Aorta (tissue), 5 donors: ENCODE data around the gene INO80B. TPM values are rescaled to one million over a fixed set of nuclear protein-coding genes. Genes with fewer than 3 reads are reported as not detected.
"Not testable (repeated sequence)": the region's sequence is repeated elsewhere in the genome, so short reads cannot be mapped to it uniquely, and the experiment has no call there.

Experiments used
- ATAC-seq: fragments of 200-7000 bp; cut with Tn5 transposase; one replicate; pipeline ENCODE4 v1.9.1; 2022; ENCODE audit warnings: moderate library complexity; ENCODE audit not compliant: low FRiP score
- DNase-seq, 2 donors: peaks; one replicate each; pipeline ENCODE4 v3.0.0-alpha.2; 2020
- H3K27ac ChIP-seq, 2 donors: one replicate each; pipeline ENCODE4 v1.5.1; 2013; ENCODE audit warnings: low read length in 2 of 2, mild to moderate bottlenecking in 2 of 2, moderate library complexity in 2 of 2, control low read depth in 1 of 2, inconsistent platforms in 1 of 2, low read depth in 1 of 2
- H3K27me3 ChIP-seq, 2 donors: one replicate each; pipeline ENCODE4 v1.6.1; 2013; ENCODE audit warnings: control low read depth in 1 of 2, low read length in 1 of 2, mild to moderate bottlenecking in 1 of 2, moderate library complexity in 1 of 2; ENCODE audit not compliant: insufficient read depth in 2 of 2, control insufficient read depth in 1 of 2
- H3K36me3 ChIP-seq, 2 donors: one replicate each; pipeline ENCODE4 v1.6.1; 2013; ENCODE audit warnings: control low read depth in 1 of 2, low read length in 1 of 2, mild to moderate bottlenecking in 1 of 2; ENCODE audit not compliant: insufficient read depth in 2 of 2, control insufficient read depth in 1 of 2
- H3K4me1 ChIP-seq, 2 donors: one replicate each; pipeline ENCODE4 v1.6.1; 2013; ENCODE audit warnings: low read length in 2 of 2, control low read depth in 1 of 2, mild to moderate bottlenecking in 1 of 2, moderate library complexity in 1 of 2; ENCODE audit not compliant: insufficient read depth in 2 of 2, control insufficient read depth in 1 of 2
- H3K4me3 ChIP-seq, 2 donors: one replicate each; pipeline ENCODE4 v1.5.1; 2013; ENCODE audit warnings: low read length in 2 of 2, control low read depth in 1 of 2, mild to moderate bottlenecking in 1 of 2
- H3K9me3 ChIP-seq: one replicate; pipeline ENCODE4 v1.6.1; 2013; ENCODE audit warnings: mild to moderate bottlenecking, low read length; ENCODE audit not compliant: control insufficient read depth
- WGBS, 2 donors: extraction: QIAGEN DNeasy Blood & Tissue Kit; methylation state at CpG; one replicate each; pipeline ENCODE4 v1.1.7; 2013; 5-methylcytosine and 5-hydroxymethylcytosine counted together
- intact Hi-C, 2 donors: fragments of 100-400 bp; cut with DNase I; formaldehyde crosslinking; loops; one replicate each; pipeline versions ENCODE4 v1.14.2 to v1.15.0; 2022
- polyA plus RNA-seq, 2 donors: library from polyadenylated mRNA; stranded (reverse); fragments of 200-250 nt; gene quantifications; one replicate each; pipeline ENCODE4 v1.2.3, GENCODE V29; 2013
- total RNA-seq, 2 donors: library from RNA; stranded (reverse); fragmentation: NEBNext Ultra II Directional; extraction: Animal tissue kit (Norgen Biotek cat#: 25700); gene quantifications; one replicate each; pipeline ENCODE4 v1.2.1, GENCODE V29; 2021
- donor health status: healthy with polysubstance abuse.
- donor health status: Bipolar disorder and iron deficiency.
- donor health status: DM: no; HTN: no; CAD: no.
- donor health status: DM: no; HTN: no; CAD: no.
- donor health status: DM: yes; HTN: yes; CAD: no.

Gene INO80B
- total and polyA plus RNA-seq, 4 donors = 18.2 to 60.9 (median 33.8) TPM

DNA sequence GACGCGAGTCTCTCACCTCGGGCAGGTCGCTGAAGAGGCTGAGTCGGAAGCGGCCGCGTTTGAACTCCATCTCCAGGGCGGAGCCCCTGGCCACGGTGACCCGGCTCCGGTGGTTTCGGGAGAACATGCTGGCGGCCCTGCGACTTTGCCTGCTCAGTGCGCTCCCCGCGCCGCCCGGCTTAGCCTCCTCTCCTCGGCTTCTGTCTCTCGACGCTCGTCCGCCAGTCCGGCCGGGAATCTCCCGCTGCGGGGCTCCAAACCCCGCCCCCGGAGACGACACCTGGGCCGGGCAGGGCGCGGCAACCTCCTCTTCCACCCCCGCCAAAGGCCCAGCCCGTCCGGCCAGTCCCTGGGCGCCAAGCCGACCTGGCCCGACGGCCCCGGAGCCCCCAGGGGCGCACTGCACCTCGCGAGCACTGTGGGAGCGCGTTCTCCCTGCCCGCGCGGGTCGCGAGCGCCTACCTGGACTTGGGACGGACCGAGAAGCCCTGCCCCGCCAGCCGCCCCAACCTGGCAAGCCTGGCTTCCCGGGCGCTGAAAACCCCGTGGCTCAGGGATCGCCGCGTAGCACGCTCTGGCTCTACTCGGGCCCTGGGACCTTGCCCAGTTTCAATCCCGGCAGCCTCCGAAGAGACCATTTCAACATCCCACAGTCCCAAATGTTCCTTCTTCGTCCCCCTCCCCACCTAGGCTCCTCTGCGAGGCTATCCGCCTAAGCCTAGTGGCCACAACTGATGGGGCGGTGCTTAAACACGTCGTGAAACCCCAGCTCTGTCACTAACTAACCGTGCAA lies 13.0 kb upstream of the INO80B start, which contains the start of gene RTKN:
RTKN (minus strand) TSS at position 248 of the 793 bp plus-strand sequence; CDS start at position 127, 121 bp downstream.
- Histone ChIP-seq H3K4me1 (no peaks in the 10 kb centered on the region), H3K9me3 (no peaks in the 10 kb centered on the region), H3K27me3 (no peaks in the 10 kb centered on the region), H3K36me3 (no peaks in the 10 kb centered on the region), H3K27ac (peak within 1 kb of the TSS in 1 of 2 donors; percentile 41), H3K4me3 (peak within 1 kb of the TSS in 1 of 2 donors; percentile 41)
- WGBS, 2 donors = 9 to 12% methylated on average over 61 to 75 of the region's 75 CpGs
- DNase-seq = peak; percentile 62 to 81
- intact Hi-C loops = no loop called here
- ATAC-seq = peak; percentile 12

DNA sequence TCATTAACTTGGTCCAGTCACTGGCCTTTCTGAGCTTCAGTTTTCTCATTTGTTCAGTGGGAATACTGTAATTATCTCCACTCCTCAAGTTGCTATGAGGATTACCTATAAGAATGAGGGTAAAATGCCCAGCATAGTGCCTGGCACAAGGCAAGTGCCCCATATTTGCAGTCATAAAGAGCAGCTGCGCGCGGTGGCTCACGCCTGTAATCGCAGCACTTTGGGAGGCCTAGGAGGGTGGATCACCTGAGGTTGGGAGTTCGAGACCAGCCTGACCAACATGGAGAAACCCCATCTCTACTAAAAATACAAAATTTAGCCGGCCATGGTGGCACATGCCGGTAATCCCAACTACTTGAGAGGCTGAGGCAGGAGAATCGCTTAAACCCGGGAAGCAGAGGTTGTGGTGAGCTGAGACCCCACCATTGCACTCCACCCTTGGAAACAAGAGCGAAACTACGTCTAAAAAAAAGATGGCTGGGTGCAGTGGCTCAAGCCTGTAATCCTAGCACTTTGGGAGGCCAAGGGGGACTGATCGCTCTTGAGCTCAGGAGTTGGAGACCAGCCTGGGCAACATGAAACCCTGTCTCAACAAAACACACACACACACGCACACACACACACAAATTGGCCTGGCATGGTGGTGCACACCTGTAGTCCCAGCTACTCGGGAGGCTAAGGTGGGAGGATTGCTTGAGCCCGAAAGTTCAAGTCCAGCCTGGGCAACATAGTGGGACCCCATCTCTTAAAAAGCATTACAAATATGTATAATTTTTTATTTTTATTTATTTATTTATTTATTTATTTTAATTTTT lies 12.2 kb upstream of the INO80B start:
- H3K27me3 ChIP-seq, H3K4me1 ChIP-seq, H3K36me3 ChIP-seq, ATAC-seq, H3K4me3 ChIP-seq, intact Hi-C loops, H3K27ac ChIP-seq, H3K9me3 ChIP-seq: not testable (repeated sequence)
- WGBS, 2 donors = 93 to 97% methylated on average over 16 of the region's 16 CpGs
- DNase-seq = peak in 1 of 2 donors; percentile 62

DNA sequence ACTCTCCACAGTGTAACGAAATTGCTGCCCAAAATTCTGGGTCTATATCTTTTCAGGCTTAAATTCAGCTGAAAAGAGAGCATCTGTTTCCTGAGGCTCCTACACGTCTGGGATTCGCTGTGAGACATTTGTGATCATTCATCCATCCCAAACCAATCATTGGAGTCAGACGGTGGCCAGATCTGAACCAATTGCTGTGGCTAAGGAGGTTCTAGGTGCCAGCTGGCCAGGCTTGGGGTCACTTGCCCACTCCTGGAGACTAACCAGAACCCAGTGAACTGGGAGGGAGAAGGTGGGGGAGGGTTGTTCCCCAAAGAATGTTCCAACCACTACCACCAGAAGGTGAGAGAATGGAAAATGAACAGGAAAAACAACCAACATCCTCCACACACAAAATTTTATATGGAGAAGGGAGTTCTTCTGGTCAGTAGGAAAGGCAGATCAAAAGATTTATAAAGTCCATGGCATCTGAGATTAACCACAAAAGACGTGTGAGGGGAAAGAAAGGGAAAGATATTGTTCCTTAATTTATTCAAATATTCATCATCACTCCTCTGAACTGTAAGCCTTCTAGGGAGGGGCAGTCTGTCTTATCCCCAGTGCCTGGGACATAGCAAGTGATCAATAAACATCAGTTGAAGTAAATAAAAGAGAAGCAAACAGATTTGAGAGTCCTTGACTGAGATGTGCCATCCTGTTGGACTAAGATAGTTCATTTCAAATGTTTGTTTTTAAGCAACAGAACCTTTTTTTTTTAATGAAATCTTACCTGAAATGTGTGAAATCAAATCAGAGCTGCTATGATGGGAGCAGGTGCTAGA lies 10.2 kb upstream of the INO80B start:
- Histone ChIP-seq H3K4me1 (no peaks in the 10 kb centered on the region), H3K4me3 (no peak overlapping the region), H3K9me3 (no peaks in the 10 kb centered on the region), H3K27me3 (no peaks in the 10 kb centered on the region), H3K36me3 (no peaks in the 10 kb centered on the region), H3K27ac (no peak overlapping the region)
- 17 to 26% methylated on average over 5 of the region's 5 CpGs for WGBS, 2 donors
- ATAC-seq = no peak
- DNase-seq = peak in 1 of 2 donors; percentile 13
- intact Hi-C loops = no loop called here

DNA sequence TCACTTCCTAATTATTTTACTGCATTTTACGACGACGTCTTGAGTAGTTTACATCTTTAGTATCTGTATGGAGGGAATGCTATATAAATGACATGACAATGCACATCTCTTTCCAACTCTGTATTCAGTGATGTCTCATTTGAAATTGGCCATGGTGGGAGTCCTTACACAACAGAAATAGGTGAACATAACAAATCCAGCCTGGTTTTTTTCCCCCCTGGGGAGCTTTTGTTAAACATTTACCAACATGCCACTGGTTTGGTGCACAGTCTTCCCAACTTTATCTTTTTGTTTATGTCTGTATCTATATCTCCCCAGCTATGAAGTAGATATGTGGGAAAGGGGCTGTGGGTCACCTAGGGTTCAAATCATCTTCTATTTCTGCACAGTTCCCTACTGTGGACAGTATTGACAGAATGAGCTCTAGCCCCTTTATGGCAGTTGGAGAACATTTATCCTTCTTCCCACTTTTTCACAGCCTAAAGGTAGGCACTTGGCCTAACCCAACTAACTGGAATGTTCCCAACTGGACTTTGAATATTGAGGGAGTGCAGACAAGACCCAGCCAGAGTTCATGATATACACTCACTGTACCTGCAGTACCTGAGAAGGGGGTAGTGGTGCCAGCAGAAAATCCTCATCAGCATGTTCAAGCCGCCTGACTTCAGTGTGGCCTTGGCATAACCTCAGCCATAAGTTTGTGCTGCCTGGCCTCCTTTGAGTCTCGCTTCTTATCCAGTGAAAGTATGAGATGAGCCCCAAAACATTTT lies 7.5 kb upstream of the INO80B start:
- peak in 1 of 2 donors; percentile 9 for DNase-seq
- intact Hi-C loops = no loop called here
- H3K27ac ChIP-seq = no peak overlapping the region
- no peak for ATAC-seq
- no peaks in the 10 kb centered on the region for H3K4me1 ChIP-seq
- no peaks in the 10 kb centered on the region for H3K27me3 ChIP-seq
- H3K9me3 ChIP-seq = no peaks in the 10 kb centered on the region
- no peaks in the 10 kb centered on the region for H3K36me3 ChIP-seq
- H3K4me3 ChIP-seq = no peak overlapping the region
- 88 to 92% methylated on average over 5 of the region's 5 CpGs for WGBS, 2 donors

DNA sequence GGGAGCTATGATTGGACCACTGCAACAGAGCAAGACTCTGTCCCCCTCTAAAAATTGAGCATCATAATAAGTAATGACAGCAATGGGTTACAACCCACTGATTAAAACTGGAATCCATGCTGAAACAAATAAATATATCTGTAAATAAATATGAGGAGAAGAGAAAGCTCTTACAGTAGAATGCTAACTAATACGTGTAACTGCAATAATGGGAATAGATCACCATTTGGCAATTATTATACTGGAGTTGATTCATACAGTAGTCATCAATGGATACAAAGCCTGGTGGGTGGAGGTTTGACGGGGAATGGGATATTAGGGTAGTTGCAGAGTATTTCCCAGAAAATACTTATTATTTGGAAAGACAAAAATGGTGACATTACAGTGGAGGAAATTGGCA lies 6.1 kb upstream of the INO80B start:
- no peaks in the 10 kb centered on the region for H3K36me3 ChIP-seq
- H3K27me3 ChIP-seq = no peaks in the 10 kb centered on the region
- no peak overlapping the region for H3K27ac ChIP-seq
- H3K9me3 ChIP-seq = no peaks in the 10 kb centered on the region
- ATAC-seq (no peak), DNase-seq (no peak)
- WGBS, 2 donors = 82 to 84% methylated on average over 2 of the region's 2 CpGs
- intact Hi-C loops = no loop called here
- H3K4me3 ChIP-seq = no peak overlapping the region
- no peaks in the 10 kb centered on the region for H3K4me1 ChIP-seq

DNA sequence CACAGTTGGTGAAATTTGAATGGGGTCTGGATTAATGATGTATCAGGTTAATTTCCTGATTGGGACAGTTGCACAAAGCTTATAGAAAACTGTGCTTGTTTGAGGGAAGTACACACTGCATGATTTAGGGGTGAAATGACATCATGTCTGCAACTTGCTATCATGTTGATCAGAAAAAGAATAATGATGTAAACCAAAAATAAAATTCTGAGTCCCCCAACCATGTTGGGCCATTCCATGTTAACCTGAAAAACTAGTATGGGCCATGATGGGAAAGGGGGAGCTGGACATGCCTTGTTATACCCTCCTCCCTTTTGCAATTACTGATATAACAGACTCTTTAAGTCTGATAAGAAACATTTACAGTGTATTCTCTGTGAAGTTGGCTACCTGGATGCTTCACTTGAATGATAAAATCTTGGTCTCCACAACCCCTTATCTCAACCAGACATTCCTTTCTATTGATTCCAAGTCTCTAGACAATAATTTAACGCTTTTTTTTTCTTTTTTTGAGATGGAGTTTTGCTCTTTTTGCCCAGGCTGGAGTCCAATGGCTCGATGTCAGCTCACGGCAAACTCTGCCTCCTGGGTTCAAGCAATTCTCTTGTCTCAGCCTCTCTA lies 4.2 kb upstream of the INO80B start:
- H3K27me3 ChIP-seq = no peaks in the 10 kb centered on the region
- WGBS, 2 donors = 59 to 67% methylated on average over 3 of the region's 3 CpGs
- intact Hi-C loops = no loop called here
- no peaks in the 10 kb centered on the region for H3K9me3 ChIP-seq
- H3K27ac ChIP-seq = no peak overlapping the region
- H3K4me1 ChIP-seq = peaks cover 0 to 2% of the 10 kb centered on the region in 2 donors
- no peaks in the 10 kb centered on the region for H3K36me3 ChIP-seq
- DNase-seq = no peak
- no peak for ATAC-seq
- H3K4me3 ChIP-seq = no peak overlapping the region

DNA sequence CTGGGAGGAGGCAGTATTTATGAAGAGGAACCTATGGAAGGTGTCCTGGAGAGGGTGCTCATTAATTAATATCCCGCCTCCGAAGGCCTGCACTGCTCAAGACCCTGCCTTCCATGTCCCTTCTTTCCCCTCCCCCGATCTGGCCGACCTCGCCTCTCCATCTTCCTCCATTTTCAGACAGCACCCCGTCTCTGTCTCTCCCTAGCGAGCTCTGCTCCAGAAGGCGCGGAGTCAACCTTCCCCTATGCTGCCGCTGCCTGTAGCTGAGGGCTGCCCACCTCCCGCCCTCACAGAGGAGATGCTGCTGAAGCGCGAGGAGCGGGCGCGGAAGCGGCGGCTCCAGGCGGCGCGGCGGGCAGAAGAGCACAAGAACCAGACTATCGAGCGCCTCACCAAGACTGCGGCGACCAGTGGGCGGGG lies 2.3 kb downstream of the INO80B start:
- peak overlapping the region; percentile 53 to 64 for H3K4me3 ChIP-seq
- 1% methylated on average over 22 to 27 of the region's 27 CpGs for WGBS, 2 donors
- no peaks in the 10 kb centered on the region for H3K36me3 ChIP-seq
- no peak for ATAC-seq
- no peaks in the 10 kb centered on the region for H3K9me3 ChIP-seq
- no peak for DNase-seq
- H3K27me3 ChIP-seq = no peaks in the 10 kb centered on the region
- H3K4me1 ChIP-seq = peaks cover 2 to 3% of the 10 kb centered on the region in 2 donors
- intact Hi-C loops = no loop called here
- H3K27ac ChIP-seq = peak overlapping the region; percentile 54 to 68
